ENCODE results near the gene RAB40B. TPM values are rescaled to one million over a fixed set of nuclear protein-coding genes. Genes with fewer than 3 reads are reported as not detected.

RAB40B gene
- total RNA-seq, 2 experiments from 2014 or later, result 0.42 to 0.52 TPM

- H3K27ac Mint-ChIP-seq, result no peak overlapping the region
- no peak overlapping the region for H3K4me3 Mint-ChIP-seq
- intact Hi-C loops (cut with micrococcal nuclease), result no loop called here
These were observed 15.0 kb downstream of the RAB40B start for GRCh38 chr17:82683534-82683933.

GRCh38 chr17:82681547-82681946, 17.0 kb downstream of the RAB40B start:
- H3K27ac Mint-ChIP-seq, result no peak overlapping the region
- CTCF ChIA-PET, result interaction anchor here (0.6 kb wide), 1 partner anchor 117 kb away, joined by 3 read pairs; no protein-coding TSS in a partner anchor
- peaks cover 11% of the 10 kb centered on the region for H3K9me3 Mint-ChIP-seq
- no peak overlapping the region for H3K4me3 Mint-ChIP-seq
- intact Hi-C loops (cut with micrococcal nuclease), result no loop called here
- DNase-seq, result no peak
- H3K36me3 Mint-ChIP-seq (ENCODE audit: low read depth), result peaks cover 4% of the 10 kb centered on the region
- no peaks in the 10 kb centered on the region for H3K4me1 Mint-ChIP-seq (ENCODE audit: low read depth)
- no peaks in the 10 kb centered on the region for H3K27me3 Mint-ChIP-seq (ENCODE audit: low read depth)

More at GRCh38 chr17:82683534-82683933, 15.0 kb downstream of the RAB40B start:
- Mint-ChIP-seq H3K36me3 (ENCODE audit: low read depth) (peaks cover 4% of the 10 kb centered on the region), H3K4me1 (ENCODE audit: low read depth) (no peaks in the 10 kb centered on the region), H3K9me3 (peaks cover 11% of the 10 kb centered on the region), H3K27me3 (ENCODE audit: low read depth) (no peaks in the 10 kb centered on the region)
- CTCF ChIA-PET, result no interaction called here
- no peak for DNase-seq

GRCh38 chr17:82679586-82680465, 18.7 kb downstream of the RAB40B start:
- intact Hi-C loops (cut with micrococcal nuclease), result no loop called here
- H3K27me3 Mint-ChIP-seq (ENCODE audit: low read depth), result no peaks in the 10 kb centered on the region
- H3K36me3 Mint-ChIP-seq (ENCODE audit: low read depth), result peaks cover 4% of the 10 kb centered on the region
- peaks cover 11% of the 10 kb centered on the region for H3K9me3 Mint-ChIP-seq
- CTCF ChIA-PET, result no interaction called here
- no peak overlapping the region for H3K4me3 Mint-ChIP-seq
- no peak overlapping the region for H3K27ac Mint-ChIP-seq
- H3K4me1 Mint-ChIP-seq (ENCODE audit: low read depth), result no peaks in the 10 kb centered on the region
- no peak for DNase-seq

- Mint-ChIP-seq H3K4me1 (ENCODE audit: low read depth) (no peaks in the 10 kb centered on the region), H3K36me3 (ENCODE audit: low read depth) (peaks cover 4% of the 10 kb centered on the region), H3K27me3 (ENCODE audit: low read depth) (no peaks in the 10 kb centered on the region), H3K27ac (no peak overlapping the region), H3K4me3 (no peak overlapping the region), H3K9me3 (peaks cover 11% of the 10 kb centered on the region)
- CTCF ChIA-PET, result no interaction called here
- no peak for DNase-seq
- intact Hi-C loops (cut with micrococcal nuclease), result no loop called here
These were observed 20.1 kb downstream of the RAB40B start for GRCh38 chr17:82678265-82678891.

- Mint-ChIP-seq H3K27ac (no peak overlapping the region), H3K9me3 (peaks cover 11% of the 10 kb centered on the region), H3K27me3 (ENCODE audit: low read depth) (no peaks in the 10 kb centered on the region), H3K36me3 (ENCODE audit: low read depth) (peaks cover 4% of the 10 kb centered on the region), H3K4me1 (ENCODE audit: low read depth) (no peaks in the 10 kb centered on the region), H3K4me3 (no peak overlapping the region)
- DNase-seq, result no peak
- intact Hi-C loops (cut with micrococcal nuclease), result no loop called here
- CTCF ChIA-PET, result interaction anchor here (0.6 kb wide), 1 partner anchor 90 kb away, joined by 4 read pairs; no protein-coding TSS in a partner anchor
These were observed 21.1 kb downstream of the RAB40B start for GRCh38 chr17:82677353-82677925.

- no peaks in the 10 kb centered on the region for H3K4me1 Mint-ChIP-seq (ENCODE audit: low read depth)
- H3K27me3 Mint-ChIP-seq (ENCODE audit: low read depth), result no peaks in the 10 kb centered on the region
- H3K36me3 Mint-ChIP-seq (ENCODE audit: low read depth), result no peaks in the 10 kb centered on the region
- H3K4me3 Mint-ChIP-seq, result no peak overlapping the region
- intact Hi-C loops (cut with micrococcal nuclease), result no loop called here
- no peaks in the 10 kb centered on the region for H3K9me3 Mint-ChIP-seq
- CTCF ChIA-PET, result no interaction called here
- H3K27ac Mint-ChIP-seq, result no peak overlapping the region
- DNase-seq, result no peak
These were observed 22.8 kb downstream of the RAB40B start for GRCh38 chr17:82675476-82676245.

GRCh38 chr17:82674656-82675475, 23.6 kb downstream of the RAB40B start:
- CTCF ChIA-PET, result interaction anchor here (0.7 kb wide), 1 partner anchor 259 kb away, joined by 3 read pairs; no protein-coding TSS in a partner anchor
- no peaks in the 10 kb centered on the region for H3K4me1 Mint-ChIP-seq (ENCODE audit: low read depth)

GRCh38 chr17:82670661-82671450, 27.6 kb downstream of the RAB40B start:
- no peaks in the 10 kb centered on the region for H3K36me3 Mint-ChIP-seq (ENCODE audit: low read depth)
- H3K4me3 Mint-ChIP-seq, result no peak overlapping the region
- H3K9me3 Mint-ChIP-seq, result no peaks in the 10 kb centered on the region
- no peak for DNase-seq
- CTCF ChIA-PET, result no interaction called here
- no peaks in the 10 kb centered on the region for H3K27me3 Mint-ChIP-seq (ENCODE audit: low read depth)
- no peak overlapping the region for H3K27ac Mint-ChIP-seq
- H3K4me1 Mint-ChIP-seq (ENCODE audit: low read depth), result peaks cover 5% of the 10 kb centered on the region
- intact Hi-C loops (cut with micrococcal nuclease), result no loop called here

More at GRCh38 chr17:82674656-82675475, 23.6 kb downstream of the RAB40B start:
- intact Hi-C loops (cut with micrococcal nuclease), result no loop called here
- no peak for DNase-seq
- Mint-ChIP-seq H3K4me3 (no peak overlapping the region), H3K27me3 (ENCODE audit: low read depth) (no peaks in the 10 kb centered on the region), H3K36me3 (ENCODE audit: low read depth) (no peaks in the 10 kb centered on the region), H3K9me3 (no peaks in the 10 kb centered on the region), H3K27ac (no peak overlapping the region)

GRCh38 chr17:82668631-82669099, 29.8 kb downstream of the RAB40B start:
- intact Hi-C loops (cut with micrococcal nuclease), result loop anchor here (2.0 kb wide), 1 partner anchor 106 kb away; no protein-coding TSS in a partner anchor
- peak; percentile 65 for DNase-seq
- Mint-ChIP-seq H3K27ac (no peak overlapping the region), H3K36me3 (ENCODE audit: low read depth) (no peaks in the 10 kb centered on the region), H3K4me1 (ENCODE audit: low read depth) (peaks cover 5% of the 10 kb centered on the region), H3K4me3 (peak overlapping the region; percentile 47), H3K9me3 (no peaks in the 10 kb centered on the region), H3K27me3 (ENCODE audit: low read depth) (no peaks in the 10 kb centered on the region)
- CTCF ChIA-PET, result interaction anchor here (0.7 to 1.5 kb wide), 11 partner anchors 11 to 107 kb away, joined by 3 to 6 read pairs (median 3); partner anchors contain the start of gene FN3KRP

GRCh38 chr17:82668024-82668630, 30.4 kb downstream of the RAB40B start:
- CTCF ChIA-PET, result interaction anchor here (0.6 to 1.3 kb wide), 8 partner anchors 11 to 270 kb away, joined by 3 to 6 read pairs (median 4); no protein-coding TSS in a partner anchor
- Mint-ChIP-seq H3K4me1 (ENCODE audit: low read depth) (peaks cover 5% of the 10 kb centered on the region), H3K9me3 (no peaks in the 10 kb centered on the region), H3K36me3 (ENCODE audit: low read depth) (no peaks in the 10 kb centered on the region), H3K4me3 (no peak overlapping the region), H3K27me3 (ENCODE audit: low read depth) (no peaks in the 10 kb centered on the region), H3K27ac (no peak overlapping the region)
- intact Hi-C loops (cut with micrococcal nuclease), result loop anchor here (2.0 kb wide), 1 partner anchor 107 kb away; no protein-coding TSS in a partner anchor
- DNase-seq, result no peak

Measured in activated naive CD4-positive, alpha-beta T cell treated with anti-CD3 and anti-CD28 coated beads for 36 hours (primary cell).